HCT116 (cell line): Measurements from ENCODE around the gene AKT3. TPM values are rescaled to one million over a fixed set of nuclear protein-coding genes. Genes with fewer than 3 reads are reported as not detected.

Experiments
- ATAC-seq: fragments of 200-7000 bp; cut with Tn5 transposase; 2 replicates; pipeline ENCODE4 v1.9.1; 2020; ENCODE audit warnings: mild to moderate bottlenecking, moderate library complexity
- BruUV-seq: library from RNA; stranded (reverse); fragments of 400-500 nt; replicated peaks from 2 replicates; lab custom pipeline; 2021; lab: Mats Ljungman, UMichigan
- CTCF ChIA-PET: fragments of 300-600 bp; sonication (Branson Sonifier 250); formaldehyde crosslinking; loops from one replicate; lab custom pipeline; 2021; ENCODE audit warnings: antibody characterized with exemption; lab: Charles Lee
- POLR2A ChIA-PET: fragments of 300-600, 350-600 bp; sonication (Branson Sonifier 250); formaldehyde crosslinking; loops from one replicate; lab custom pipeline; 2021; ENCODE audit warnings: antibody characterized with exemption; lab: Charles Lee
- RAD21 ChIA-PET, 2 experiments: fragments of 300-600 bp; sonication (Branson Sonifier 250); formaldehyde crosslinking; loops; one replicate each; lab custom pipeline; 2023; ENCODE audit warnings: low total read pairs in 2 of 2; ENCODE audit not compliant: uncharacterized antibody in 2 of 2, unreplicated experiment in 2 of 2, low non-redundant PET in 1 of 2; lab: Charles Lee
- DNase-seq: peaks from one replicate; pipeline ENCODE4 v3.0.0-alpha.2; 2010; ENCODE audit warnings: low read depth, low spot score
- H2AFZ ChIP-seq: fragments of 200-600 bp; shearing (Covaris generic), sonication (generic); 2 replicates; pipeline ENCODE4 v1.6.1; 2017; ENCODE audit warnings: low read depth, mixed run types, mixed read lengths, antibody characterized with exemption, low read length; ENCODE audit not compliant: poor library complexity, severe bottlenecking
- H3K27ac ChIP-seq: 2 replicates; pipeline ENCODE4 v1.5.1; 2012; ENCODE audit warnings: low read depth, low read length
- H3K27me3 ChIP-seq: fragments of 200-600 bp; sonication (generic); 2 replicates; pipeline ENCODE4 v1.6.1; 2016; ENCODE audit warnings: mixed run types, low read length, mixed read lengths; ENCODE audit not compliant: insufficient read depth
- H3K36me3 ChIP-seq, 2 experiments: fragments of 200-500 bp in 1 of 2; fragments of 200-600 bp in 1 of 2; sonication (Bioruptor generic) in 1 of 2; sonication (generic) in 1 of 2; 2 replicates each; pipeline versions ENCODE4 v1.5.1 to v1.6.1; 2014 to 2016; ENCODE audit warnings: low read length in 2 of 2, inconsistent platforms in 1 of 2, mixed read lengths in 1 of 2, mixed run types in 1 of 2; ENCODE audit not compliant: insufficient read depth in 2 of 2, control insufficient read depth in 1 of 2
- H3K4me1 ChIP-seq, 2 experiments: fragments of 200-600 bp in 1 of 2; sonication (generic) in 1 of 2; 2 replicates each; pipeline versions ENCODE4 v1.5.1 to v1.6.1; 2012 to 2017; ENCODE audit warnings: low read length in 2 of 2, inconsistent platforms in 1 of 2, mild to moderate bottlenecking in 1 of 2, mixed read lengths in 1 of 2, mixed run types in 1 of 2, moderate library complexity in 1 of 2; ENCODE audit not compliant: insufficient read depth in 2 of 2, control insufficient read depth in 1 of 2
- H3K4me2 ChIP-seq: fragments of 200-600 bp; sonication (generic); 2 replicates; pipeline ENCODE4 v1.6.1; 2017; ENCODE audit warnings: mixed run types, low read length, mixed read lengths
- H3K4me3 ChIP-seq, 2 experiments: fragments of 200-600 bp in 1 of 2; sonication (generic) in 1 of 2; replicated peaks in 1 of 2; 2 replicates each; pipeline ENCODE4 v1.5.1; 2011 to 2016; ENCODE audit warnings: low read length in 2 of 2, control low read depth in 1 of 2, low read depth in 1 of 2, mild to moderate bottlenecking in 1 of 2, mixed read lengths in 1 of 2, mixed run types in 1 of 2
- H3K79me2 ChIP-seq: fragments of 200-600 bp; sonication (generic); 2 replicates; pipeline ENCODE4 v1.6.1; 2017; ENCODE audit warnings: mild to moderate bottlenecking, mixed run types, low read length, moderate library complexity, mixed read lengths; ENCODE audit not compliant: insufficient read depth
- H3K9ac ChIP-seq: fragments of 200-600 bp; sonication (generic); 2 replicates; pipeline ENCODE4 v1.6.1; 2016; ENCODE audit warnings: low read length, mixed read lengths
- H3K9me2 ChIP-seq: fragments of 200-600 bp; sonication (generic), shearing (Covaris generic); 2 replicates; pipeline ENCODE4 v1.6.1; 2017; ENCODE audit warnings: mixed run types, mild to moderate bottlenecking, moderate library complexity; ENCODE audit not compliant: insufficient read depth
- H3K9me3 ChIP-seq, 2 experiments: fragments of 200-500 bp in 1 of 2; fragments of 200-600 bp in 1 of 2; sonication (Bioruptor generic) in 1 of 2; sonication (generic) in 1 of 2; 2 replicates each; pipeline ENCODE4 v1.6.1; 2014 to 2017; ENCODE audit warnings: low read length in 2 of 2, mixed read lengths in 2 of 2, inconsistent platforms in 1 of 2, low read depth in 1 of 2, mild to moderate bottlenecking in 1 of 2, mixed run types in 1 of 2, moderate library complexity in 1 of 2; ENCODE audit not compliant: control insufficient read depth in 1 of 2, insufficient read depth in 1 of 2
- H4K20me1 ChIP-seq: fragments of 200-600 bp; sonication (generic), shearing (Covaris generic); 2 replicates; pipeline ENCODE4 v1.6.1; 2017; ENCODE audit warnings: mixed run types, mild to moderate bottlenecking, moderate library complexity; ENCODE audit not compliant: insufficient read depth
- CEBPB ChIP-seq: IDR thresholded peaks from 2 replicates; pipeline ENCODE4 v1.6.1; 2012; ENCODE audit warnings: low read depth
- ELF1 ChIP-seq: IDR thresholded peaks from 2 replicates; pipeline ENCODE4 v1.6.1; 2012; ENCODE audit warnings: low read depth, borderline replicate concordance
- EZH2phosphoT487 ChIP-seq: fragments of 200-600 bp; IDR thresholded peaks from 2 replicates; pipeline ENCODE4 v1.6.1; 2018; ENCODE audit warnings: antibody characterized with exemption, borderline replicate concordance
- FOSL1 ChIP-seq: IDR thresholded peaks from 2 replicates; pipeline ENCODE4 v1.6.1; 2012; ENCODE audit warnings: low read depth
- POLR2AphosphoS5 ChIP-seq: IDR thresholded peaks from 2 replicates; pipeline ENCODE4 v1.6.1; 2011; ENCODE audit warnings: mild to moderate bottlenecking, low read depth, low read length, moderate library complexity
- SP1 ChIP-seq: IDR thresholded peaks from 2 replicates; pipeline ENCODE4 v1.6.1; 2012; ENCODE audit warnings: low read depth
- SRF ChIP-seq: IDR thresholded peaks from 2 replicates; pipeline ENCODE4 v1.6.1; 2012; ENCODE audit warnings: low read depth
- TCF7L2 ChIP-seq: IDR thresholded peaks from 2 replicates; pipeline ENCODE4 v1.7.0; 2011; ENCODE audit warnings: borderline replicate concordance, inconsistent platforms; ENCODE audit not compliant: insufficient read depth, insufficient read length; ENCODE audit errors: extremely low read depth
- YY1 ChIP-seq: IDR thresholded peaks from 2 replicates; pipeline ENCODE4 v1.6.1; 2011; ENCODE audit warnings: low read length, low read depth, moderate library complexity, mild to moderate bottlenecking; ENCODE audit not compliant: insufficient replicate concordance; ENCODE audit errors: extremely low read depth
- ZNF274 ChIP-seq: fragments of 200-500 bp; sonication (Bioruptor generic); IDR thresholded peaks from 2 replicates; pipeline ENCODE4 v1.6.1; 2014; ENCODE audit warnings: mild to moderate bottlenecking, low read depth, low read length, inconsistent platforms
- intact Hi-C: fragments of 100-400 bp; cut with micrococcal nuclease; formaldehyde crosslinking; loops from 2 replicates; pipeline ENCODE4 v1.10.0; 2022
- total RNA-seq: library from RNA; stranded (reverse); gene quantifications from one replicate; pipeline ENCODE4 v1.2.1, GENCODE V29; 2021; ENCODE audit not compliant: unreplicated experiment
- TF ChIP-seq, protein P1 (sequence below): IDR thresholded peaks from 2 replicates; pipeline ENCODE4 v1.6.1; 2012
- TF ChIP-seq, protein P2 (sequence below): IDR thresholded peaks from 2 replicates; pipeline ENCODE4 v1.6.1; 2012; ENCODE audit warnings: low read depth
- TF ChIP-seq, protein P3 (sequence below): IDR thresholded peaks from 2 replicates; pipeline ENCODE4 v1.6.1; 2012
- TF ChIP-seq, protein P4 (sequence below): IDR thresholded peaks from 2 replicates; pipeline ENCODE4 v1.6.1; 2011; ENCODE audit warnings: mild to moderate bottlenecking, low read length, moderate library complexity; ENCODE audit not compliant: insufficient replicate concordance; ENCODE audit errors: extremely low read depth
- TF ChIP-seq, protein P5 (sequence below), 3 experiments: fragments of 200-600 bp in 1 of 3; sonication (generic) in 1 of 3; IDR thresholded peaks in 2 of 3; conservative IDR thresholded peaks in 1 of 3; 2 replicates each; pipeline ENCODE4 v1.5.1; 2012 to 2017; ENCODE audit warnings: low read depth in 2 of 3, low read length in 2 of 3, antibody characterized with exemption in 1 of 3, borderline replicate concordance in 1 of 3, control low read depth in 1 of 3, mild to moderate bottlenecking in 1 of 3, mixed read lengths in 1 of 3, mixed run types in 1 of 3, moderate library complexity in 1 of 3; ENCODE audit not compliant: insufficient read depth in 1 of 3

Gene AKT3
- total RNA-seq, 1 experiment from 2014 or later = 0.49 TPM

DNA sequence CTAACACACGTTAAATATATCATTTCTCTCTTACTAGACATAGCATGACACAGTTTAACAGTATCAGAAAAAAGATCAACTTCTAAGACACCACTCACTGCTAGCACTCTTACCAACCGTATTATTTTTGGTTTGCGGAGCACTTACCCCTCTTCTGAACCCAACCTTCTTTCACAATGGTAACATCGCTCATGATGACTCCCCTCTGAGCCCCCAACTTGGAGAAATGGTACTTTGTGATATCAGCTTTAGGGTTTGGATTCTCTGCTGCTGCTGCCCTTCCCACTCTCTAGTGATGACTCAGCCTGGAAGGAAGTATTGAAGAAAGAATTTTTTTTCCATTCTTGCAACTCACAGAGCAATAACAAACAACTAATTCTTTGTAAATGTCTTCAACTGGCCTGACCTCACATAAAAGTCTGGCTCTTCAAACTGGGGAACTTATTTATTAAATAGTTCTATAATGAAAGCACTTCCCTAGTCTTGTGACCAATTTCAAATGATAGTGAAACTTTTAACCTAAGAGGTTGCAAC is 7.0 kb downstream of the AKT3 start:
- Histone ChIP-seq H3K4me2 (no peak overlapping the region), H2AFZ (no peak overlapping the region), H3K9me2 (no peaks in the 10 kb centered on the region), H4K20me1 (no peaks in the 10 kb centered on the region; the same call in 1 of the 2 replicates), H3K9me3 (no peaks in the 10 kb centered on the region), H3K36me3 (no peaks in the 10 kb centered on the region), H3K27me3 (peaks cover 26% of the 10 kb centered on the region), H3K27ac (no peak overlapping the region), H3K9ac (no peak overlapping the region), H3K4me3 (no peak overlapping the region), H3K79me2 (no peaks in the 10 kb centered on the region), H3K4me1 (no peaks in the 10 kb centered on the region)
- ChIA-PET POLR2A (no interaction called here), RAD21 (no interaction called here), CTCF (no interaction called here)
- ATAC-seq (no peak), DNase-seq (no peak)
- intact Hi-C loops = no loop called here
- BruUV-seq = no TSS peak
- TF ChIP-seq FOSL1 (no peak), POLR2AphosphoS5 (no peak), CEBPB (no peak), EZH2phosphoT487 (no peak), ZNF274 (no peak), SP1 (no peak), SRF (no peak), YY1 (no peak), ELF1 (no peak), TCF7L2 (no peak)
- TF ChIP-seq, protein P1, sequence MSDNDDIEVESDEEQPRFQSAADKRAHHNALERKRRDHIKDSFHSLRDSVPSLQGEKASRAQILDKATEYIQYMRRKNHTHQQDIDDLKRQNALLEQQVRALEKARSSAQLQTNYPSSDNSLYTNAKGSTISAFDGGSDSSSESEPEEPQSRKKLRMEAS = no peak
- TF ChIP-seq, protein P2, sequence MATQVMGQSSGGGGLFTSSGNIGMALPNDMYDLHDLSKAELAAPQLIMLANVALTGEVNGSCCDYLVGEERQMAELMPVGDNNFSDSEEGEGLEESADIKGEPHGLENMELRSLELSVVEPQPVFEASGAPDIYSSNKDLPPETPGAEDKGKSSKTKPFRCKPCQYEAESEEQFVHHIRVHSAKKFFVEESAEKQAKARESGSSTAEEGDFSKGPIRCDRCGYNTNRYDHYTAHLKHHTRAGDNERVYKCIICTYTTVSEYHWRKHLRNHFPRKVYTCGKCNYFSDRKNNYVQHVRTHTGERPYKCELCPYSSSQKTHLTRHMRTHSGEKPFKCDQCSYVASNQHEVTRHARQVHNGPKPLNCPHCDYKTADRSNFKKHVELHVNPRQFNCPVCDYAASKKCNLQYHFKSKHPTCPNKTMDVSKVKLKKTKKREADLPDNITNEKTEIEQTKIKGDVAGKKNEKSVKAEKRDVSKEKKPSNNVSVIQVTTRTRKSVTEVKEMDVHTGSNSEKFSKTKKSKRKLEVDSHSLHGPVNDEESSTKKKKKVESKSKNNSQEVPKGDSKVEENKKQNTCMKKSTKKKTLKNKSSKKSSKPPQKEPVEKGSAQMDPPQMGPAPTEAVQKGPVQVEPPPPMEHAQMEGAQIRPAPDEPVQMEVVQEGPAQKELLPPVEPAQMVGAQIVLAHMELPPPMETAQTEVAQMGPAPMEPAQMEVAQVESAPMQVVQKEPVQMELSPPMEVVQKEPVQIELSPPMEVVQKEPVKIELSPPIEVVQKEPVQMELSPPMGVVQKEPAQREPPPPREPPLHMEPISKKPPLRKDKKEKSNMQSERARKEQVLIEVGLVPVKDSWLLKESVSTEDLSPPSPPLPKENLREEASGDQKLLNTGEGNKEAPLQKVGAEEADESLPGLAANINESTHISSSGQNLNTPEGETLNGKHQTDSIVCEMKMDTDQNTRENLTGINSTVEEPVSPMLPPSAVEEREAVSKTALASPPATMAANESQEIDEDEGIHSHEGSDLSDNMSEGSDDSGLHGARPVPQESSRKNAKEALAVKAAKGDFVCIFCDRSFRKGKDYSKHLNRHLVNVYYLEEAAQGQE = no peak
- TF ChIP-seq, protein P3, sequence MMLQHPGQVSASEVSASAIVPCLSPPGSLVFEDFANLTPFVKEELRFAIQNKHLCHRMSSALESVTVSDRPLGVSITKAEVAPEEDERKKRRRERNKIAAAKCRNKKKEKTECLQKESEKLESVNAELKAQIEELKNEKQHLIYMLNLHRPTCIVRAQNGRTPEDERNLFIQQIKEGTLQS = no peak
- TF ChIP-seq, protein P4, sequence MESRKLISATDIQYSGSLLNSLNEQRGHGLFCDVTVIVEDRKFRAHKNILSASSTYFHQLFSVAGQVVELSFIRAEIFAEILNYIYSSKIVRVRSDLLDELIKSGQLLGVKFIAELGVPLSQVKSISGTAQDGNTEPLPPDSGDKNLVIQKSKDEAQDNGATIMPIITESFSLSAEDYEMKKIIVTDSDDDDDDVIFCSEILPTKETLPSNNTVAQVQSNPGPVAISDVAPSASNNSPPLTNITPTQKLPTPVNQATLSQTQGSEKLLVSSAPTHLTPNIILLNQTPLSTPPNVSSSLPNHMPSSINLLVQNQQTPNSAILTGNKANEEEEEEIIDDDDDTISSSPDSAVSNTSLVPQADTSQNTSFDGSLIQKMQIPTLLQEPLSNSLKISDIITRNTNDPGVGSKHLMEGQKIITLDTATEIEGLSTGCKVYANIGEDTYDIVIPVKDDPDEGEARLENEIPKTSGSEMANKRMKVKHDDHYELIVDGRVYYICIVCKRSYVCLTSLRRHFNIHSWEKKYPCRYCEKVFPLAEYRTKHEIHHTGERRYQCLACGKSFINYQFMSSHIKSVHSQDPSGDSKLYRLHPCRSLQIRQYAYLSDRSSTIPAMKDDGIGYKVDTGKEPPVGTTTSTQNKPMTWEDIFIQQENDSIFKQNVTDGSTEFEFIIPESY = no peak
- TF ChIP-seq, protein P5, sequence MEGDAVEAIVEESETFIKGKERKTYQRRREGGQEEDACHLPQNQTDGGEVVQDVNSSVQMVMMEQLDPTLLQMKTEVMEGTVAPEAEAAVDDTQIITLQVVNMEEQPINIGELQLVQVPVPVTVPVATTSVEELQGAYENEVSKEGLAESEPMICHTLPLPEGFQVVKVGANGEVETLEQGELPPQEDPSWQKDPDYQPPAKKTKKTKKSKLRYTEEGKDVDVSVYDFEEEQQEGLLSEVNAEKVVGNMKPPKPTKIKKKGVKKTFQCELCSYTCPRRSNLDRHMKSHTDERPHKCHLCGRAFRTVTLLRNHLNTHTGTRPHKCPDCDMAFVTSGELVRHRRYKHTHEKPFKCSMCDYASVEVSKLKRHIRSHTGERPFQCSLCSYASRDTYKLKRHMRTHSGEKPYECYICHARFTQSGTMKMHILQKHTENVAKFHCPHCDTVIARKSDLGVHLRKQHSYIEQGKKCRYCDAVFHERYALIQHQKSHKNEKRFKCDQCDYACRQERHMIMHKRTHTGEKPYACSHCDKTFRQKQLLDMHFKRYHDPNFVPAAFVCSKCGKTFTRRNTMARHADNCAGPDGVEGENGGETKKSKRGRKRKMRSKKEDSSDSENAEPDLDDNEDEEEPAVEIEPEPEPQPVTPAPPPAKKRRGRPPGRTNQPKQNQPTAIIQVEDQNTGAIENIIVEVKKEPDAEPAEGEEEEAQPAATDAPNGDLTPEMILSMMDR (IDR thresholded peaks at IDR 0.05 in 2 of 3, conservative IDR thresholded peaks at IDR 0.05 in 1 of 3; ENCODE audit: borderline replicate concordance in 1 of 3, insufficient read depth in 1 of 3, low read depth in 2 of 3, low read length in 2 of 3) = no peak
